Thyroid gland (tissue), 4 donors: ENCODE measurements around the gene CTNNBL1. TPM values are rescaled to one million over a fixed set of nuclear protein-coding genes. Genes with fewer than 3 reads are reported as not detected.
"Not testable (repeated sequence)": the region's sequence is repeated elsewhere in the genome, so short reads cannot be mapped to it uniquely, and the experiment has no call there.

Source experiments
- DNase-seq, 2 donors: peaks; one replicate each; pipeline ENCODE4 v3.0.0-alpha.2; 2019
- H3K27ac ChIP-seq, 3 donors: fragments of 200-600 bp; sonication (generic); 1 replicate in 2 of 3; 2 replicates in 1 of 3; pipeline ENCODE4 v1.5.1; 2016 to 2019; ENCODE audit warnings: mild to moderate bottlenecking in 1 of 3, moderate library complexity in 1 of 3
- H3K27me3 ChIP-seq: fragments of 200-600 bp; sonication (generic); one replicate; pipeline ENCODE4 v1.5.1; 2019
- H3K36me3 ChIP-seq, 2 donors: fragments of 200-600 bp; sonication (generic); one replicate each; pipeline ENCODE4 v1.5.1; 2016 to 2019
- H3K4me1 ChIP-seq, 2 donors: fragments of 200-600 bp; sonication (generic); one replicate each; pipeline ENCODE4 v1.5.1; 2017 to 2019
- H3K4me3 ChIP-seq, 3 donors: fragments of 200-600 bp; sonication (generic); replicated peaks in 1 of 3; 1 replicate in 2 of 3; 2 replicates in 1 of 3; pipeline ENCODE4 v1.5.1; 2016; ENCODE audit warnings: mild to moderate bottlenecking in 1 of 3
- H3K9me3 ChIP-seq: fragments of 200-600 bp; sonication (generic); one replicate; pipeline ENCODE4 v1.5.1; 2017
- POLR2A ChIP-seq, 2 donors: fragments of 450-650 bp; IDR thresholded peaks; one replicate each; pipeline ENCODE4 v1.6.1; 2017; ENCODE audit warnings: antibody characterized with exemption in 2 of 2, mild to moderate bottlenecking in 2 of 2, moderate library complexity in 1 of 2
- WGBS, 2 donors: methylation state at CpG; one replicate each; pipeline ENCODE4 v1.1.5; 2017; 5-methylcytosine and 5-hydroxymethylcytosine counted together
- intact Hi-C: fragments of 100-400 bp; cut with DNase I; formaldehyde crosslinking; loops from one replicate; pipeline ENCODE4 v1.15.1; 2023
- total RNA-seq, 4 donors: library from RNA; depleted of rRNA; stranded (reverse); fragments of >200 nt; gene quantifications; one replicate each; pipeline ENCODE4 v1.2.3, GENCODE V29; 2016
- TF ChIP-seq, protein P1 (sequence below), 6 experiments: fragments of 200-600 bp in 3 of 6; fragments of 450-650 bp in 3 of 6; sonication (generic) in 3 of 6; IDR thresholded peaks; one replicate each; pipeline ENCODE4 v1.5.1; 2016 to 2019; ENCODE audit warnings: antibody characterized with exemption in 6 of 6, mild to moderate bottlenecking in 2 of 6, inconsistent platforms in 1 of 6, moderate library complexity in 1 of 6

Gene CTNNBL1
- total RNA-seq, 4 donors from 2014 or later = 22.3 to 31.2 (median 24.6) TPM

DNA sequence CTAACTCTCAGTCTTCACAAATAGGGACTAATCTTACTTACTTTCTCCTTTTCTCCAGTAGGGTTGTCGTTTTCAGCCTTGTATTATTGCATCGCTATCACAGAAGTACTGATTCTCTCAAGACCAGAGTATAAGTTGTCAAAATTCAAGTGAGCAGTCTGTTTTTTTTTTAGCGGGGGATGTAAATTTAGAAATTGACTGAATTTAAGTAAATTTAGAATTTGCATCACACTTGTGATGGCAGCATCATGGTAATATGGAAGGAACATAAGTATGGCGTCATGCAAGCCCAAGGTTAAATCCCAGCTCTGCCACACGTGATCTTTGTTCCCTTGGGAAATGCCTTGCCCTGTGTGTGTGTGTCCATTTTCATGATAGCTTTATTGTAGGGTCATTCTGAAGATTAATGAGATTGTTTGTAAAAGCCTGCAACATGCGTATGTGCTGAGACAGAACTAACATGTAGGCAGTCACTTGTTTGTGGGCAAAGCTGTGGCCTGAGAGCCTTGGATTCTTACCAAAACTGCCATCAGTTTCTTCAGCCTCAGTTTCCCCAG lies 156.3 kb downstream of the CTNNBL1 start:
- WGBS, 2 donors = 93 to 97% methylated on average over 6 of the region's 6 CpGs

DNA sequence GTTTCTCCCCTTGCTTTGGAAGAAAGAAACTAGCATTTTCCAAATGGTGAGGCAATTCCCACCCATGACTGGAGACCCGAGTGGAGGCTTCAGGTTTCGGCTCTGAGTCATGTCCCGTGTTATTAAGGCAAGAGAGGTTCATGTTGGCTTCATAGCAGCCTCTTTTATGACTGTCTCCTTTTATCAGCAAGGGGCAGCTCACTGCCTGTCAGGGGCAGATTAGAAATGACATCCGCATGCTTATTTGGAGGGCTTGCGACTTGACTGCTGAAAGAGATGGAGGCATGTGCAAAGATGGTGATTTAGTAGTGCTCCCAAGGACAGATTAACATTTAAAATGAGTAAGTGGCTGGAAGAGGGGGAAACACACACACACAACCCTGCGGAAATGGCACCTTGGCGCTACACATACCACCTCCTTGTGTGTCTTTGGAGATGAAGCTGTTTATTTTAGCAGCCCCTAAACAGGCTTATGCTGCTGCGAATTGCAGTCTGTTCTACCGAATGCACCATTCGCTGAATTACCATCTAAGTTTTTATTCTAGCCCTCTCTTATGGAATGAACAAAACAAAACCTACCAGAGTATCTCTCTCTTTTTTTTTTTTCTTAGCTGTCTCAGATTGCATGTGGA lies 157.0 kb downstream of the CTNNBL1 start:
- no peaks in the 10 kb centered on the region for H3K9me3 ChIP-seq

More for the DNA sequence above, 156.3 kb downstream of the CTNNBL1 start:
- no peaks in the 10 kb centered on the region for H3K4me1 ChIP-seq
- no peak overlapping the region for H3K27ac ChIP-seq
- H3K4me3 ChIP-seq = no peak overlapping the region
- H3K27me3 ChIP-seq = no peaks in the 10 kb centered on the region
- TF ChIP-seq, protein P1, sequence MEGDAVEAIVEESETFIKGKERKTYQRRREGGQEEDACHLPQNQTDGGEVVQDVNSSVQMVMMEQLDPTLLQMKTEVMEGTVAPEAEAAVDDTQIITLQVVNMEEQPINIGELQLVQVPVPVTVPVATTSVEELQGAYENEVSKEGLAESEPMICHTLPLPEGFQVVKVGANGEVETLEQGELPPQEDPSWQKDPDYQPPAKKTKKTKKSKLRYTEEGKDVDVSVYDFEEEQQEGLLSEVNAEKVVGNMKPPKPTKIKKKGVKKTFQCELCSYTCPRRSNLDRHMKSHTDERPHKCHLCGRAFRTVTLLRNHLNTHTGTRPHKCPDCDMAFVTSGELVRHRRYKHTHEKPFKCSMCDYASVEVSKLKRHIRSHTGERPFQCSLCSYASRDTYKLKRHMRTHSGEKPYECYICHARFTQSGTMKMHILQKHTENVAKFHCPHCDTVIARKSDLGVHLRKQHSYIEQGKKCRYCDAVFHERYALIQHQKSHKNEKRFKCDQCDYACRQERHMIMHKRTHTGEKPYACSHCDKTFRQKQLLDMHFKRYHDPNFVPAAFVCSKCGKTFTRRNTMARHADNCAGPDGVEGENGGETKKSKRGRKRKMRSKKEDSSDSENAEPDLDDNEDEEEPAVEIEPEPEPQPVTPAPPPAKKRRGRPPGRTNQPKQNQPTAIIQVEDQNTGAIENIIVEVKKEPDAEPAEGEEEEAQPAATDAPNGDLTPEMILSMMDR (IDR thresholded peaks at IDR 0.05) = no peak
- TF ChIP-seq POLR2A (IDR thresholded peaks at IDR 0.05) = no peak
- H3K9me3 ChIP-seq = no peaks in the 10 kb centered on the region
- intact Hi-C loops = no loop called here
- no peak for DNase-seq
- no peaks in the 10 kb centered on the region for H3K36me3 ChIP-seq

DNA sequence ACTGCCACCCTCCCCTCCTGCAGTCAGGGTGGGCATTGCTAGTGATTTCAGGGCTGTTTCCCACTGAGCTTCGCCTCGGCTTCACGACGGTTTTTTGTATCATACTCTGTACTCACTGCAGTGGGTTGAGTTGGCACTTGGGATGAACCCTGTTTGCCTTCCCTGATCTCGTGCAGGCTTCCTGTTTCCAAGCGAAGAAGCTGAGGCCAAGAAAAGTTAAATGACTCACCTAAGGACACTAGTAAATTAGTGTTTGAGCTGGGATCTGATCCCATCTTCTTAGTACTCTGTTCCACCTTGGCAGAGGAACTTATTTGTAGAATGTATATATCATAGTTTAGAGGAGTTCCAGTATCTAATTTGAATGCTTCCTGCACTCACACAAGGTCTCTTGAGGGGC lies 158.8 kb downstream of the CTNNBL1 start:
- 95 to 96% methylated on average over 6 of the region's 6 CpGs for WGBS, 2 donors
- intact Hi-C loops = no loop called here

More for the DNA sequence above, 157.0 kb downstream of the CTNNBL1 start:
- no peak for DNase-seq
- Histone ChIP-seq H3K4me1 (no peaks in the 10 kb centered on the region), H3K4me3 (no peak overlapping the region), H3K36me3 (no peaks in the 10 kb centered on the region), H3K27ac (no peak overlapping the region), H3K27me3 (no peaks in the 10 kb centered on the region)
- intact Hi-C loops = no loop called here
- TF ChIP-seq, protein P1 (IDR thresholded peaks at IDR 0.05) = no peak
- no peak for TF ChIP-seq POLR2A (IDR thresholded peaks at IDR 0.05)
- WGBS, 2 donors = 73 to 75% methylated on average over 10 of the region's 10 CpGs

DNA sequence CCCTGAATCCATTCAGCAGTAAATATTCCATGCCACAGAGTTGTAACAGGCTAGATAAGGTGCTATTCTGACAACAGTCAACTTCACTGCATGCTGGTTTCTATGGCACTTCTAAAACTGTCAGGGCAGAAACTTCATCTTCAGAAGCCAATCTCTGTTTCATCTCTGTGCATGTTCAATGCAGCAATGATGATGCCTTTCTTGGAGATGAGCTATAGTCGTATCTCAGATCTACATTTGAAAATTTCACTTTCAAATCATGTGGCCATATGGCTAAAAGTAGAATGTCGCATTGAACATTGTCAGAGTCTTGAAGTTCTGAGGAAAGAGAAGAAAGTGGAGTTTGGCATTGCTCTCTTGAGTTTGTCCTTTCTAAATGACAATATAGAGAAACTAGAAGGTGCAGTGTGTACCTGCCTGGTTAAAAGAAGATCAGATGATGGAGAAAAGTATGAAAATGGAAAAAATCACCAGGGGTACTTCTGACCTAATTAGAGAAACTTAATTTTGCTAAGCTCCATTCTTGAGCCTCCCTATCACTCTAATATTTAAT lies 160.1 kb downstream of the CTNNBL1 start:
- H3K4me1 ChIP-seq = no peaks in the 10 kb centered on the region
- no peak overlapping the region for H3K27ac ChIP-seq
- intact Hi-C loops = no loop called here
- no peaks in the 10 kb centered on the region for H3K36me3 ChIP-seq
- no peak overlapping the region for H3K4me3 ChIP-seq
- no peak for DNase-seq
- TF ChIP-seq, protein P1 (IDR thresholded peaks at IDR 0.05) = no peak
- TF ChIP-seq POLR2A (IDR thresholded peaks at IDR 0.05) = no peak
- no peaks in the 10 kb centered on the region for H3K27me3 ChIP-seq
- WGBS, 2 donors = 92 to 94% methylated on average over 2 of the region's 2 CpGs
- H3K9me3 ChIP-seq = no peaks in the 10 kb centered on the region

More for the DNA sequence above, 158.8 kb downstream of the CTNNBL1 start:
- H3K4me3 ChIP-seq = no peak overlapping the region
- H3K4me1 ChIP-seq = no peaks in the 10 kb centered on the region
- H3K9me3 ChIP-seq = no peaks in the 10 kb centered on the region
- no peak for TF ChIP-seq POLR2A (IDR thresholded peaks at IDR 0.05)
- TF ChIP-seq, protein P1 (IDR thresholded peaks at IDR 0.05) = no peak
- no peaks in the 10 kb centered on the region for H3K36me3 ChIP-seq
- H3K27me3 ChIP-seq = no peaks in the 10 kb centered on the region
- H3K27ac ChIP-seq = no peak overlapping the region
- no peak for DNase-seq

DNA sequence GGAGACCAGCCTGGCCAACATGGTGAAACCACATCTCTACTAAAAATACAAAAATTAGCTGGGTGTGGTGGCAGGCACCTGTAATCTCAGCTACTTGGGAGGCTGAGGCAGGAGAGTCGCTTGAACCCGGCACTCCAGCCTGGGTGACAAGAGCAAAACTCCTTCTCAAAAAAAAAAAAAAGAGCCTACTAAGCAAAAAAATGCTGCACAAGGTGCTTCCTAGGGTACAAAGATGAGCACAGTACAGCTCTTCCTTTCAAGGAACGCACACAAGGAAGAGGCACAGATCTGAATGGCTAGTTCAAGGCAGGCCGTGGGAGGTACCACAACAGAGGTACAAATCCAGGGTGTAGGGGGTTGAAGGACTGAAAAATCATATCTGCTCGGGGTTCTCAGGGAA lies 162.2 kb downstream of the CTNNBL1 start:
- H3K4me1 ChIP-seq, H3K27me3 ChIP-seq, intact Hi-C loops, H3K27ac ChIP-seq, H3K4me3 ChIP-seq, DNase-seq, H3K9me3 ChIP-seq, H3K36me3 ChIP-seq: not testable (repeated sequence)
- 97% methylated on average over 5 of the region's 5 CpGs for WGBS, 2 donors
